ENCODE measurements around the gene GCGR. TPM values are rescaled to one million over a fixed set of nuclear protein-coding genes. Genes with fewer than 3 reads are reported as not detected.

GCGR gene
- total and polyA plus RNA-seq, 3 donors from 2014 or later, result 0.88 to 1.5 (median 1.3) TPM

GRCh38 chr17:81823820-81824550 lies 20.0 kb downstream of the GCGR start:
- intact Hi-C loops (cut with DNase I; ENCODE audit: low total_unique reads), result no loop called here
- Histone ChIP-seq H3K27me3 (no peaks in the 10 kb centered on the region), H3K27ac (no peak overlapping the region), H3K4me3 (no peak overlapping the region), H3K4me1 (peaks cover 20% of the 10 kb centered on the region), H3K36me3 (ENCODE audit: low read depth, missing control alignments) (no peaks in the 10 kb centered on the region), H3K9me3 (no peaks in the 10 kb centered on the region)
- TF ChIP-seq CTCF (IDR thresholded peaks at IDR 0.05) (no peak), POLR2A (IDR thresholded peaks at IDR 0.05) (no peak)
- no peak for DNase-seq
- WGBS, 2 donors, result 89 to 92% methylated on average over 13 to 33 of the region's 33 CpGs

- H3K4me3 ChIP-seq, result no peak overlapping the region
- H3K4me1 ChIP-seq, result peaks cover 20% of the 10 kb centered on the region
- H3K27ac ChIP-seq, result no peak overlapping the region
- H3K27me3 ChIP-seq, result no peaks in the 10 kb centered on the region
- no peak for TF ChIP-seq POLR2A (IDR thresholded peaks at IDR 0.05)
- TF ChIP-seq CTCF (IDR thresholded peaks at IDR 0.05), result no peak
- intact Hi-C loops (cut with DNase I; ENCODE audit: low total_unique reads), result no loop called here
- H3K36me3 ChIP-seq (ENCODE audit: low read depth, missing control alignments), result no peaks in the 10 kb centered on the region
- DNase-seq, result no peak
- H3K9me3 ChIP-seq, result no peaks in the 10 kb centered on the region
- WGBS, 2 donors, result 79% methylated on average over 11 of the region's 11 CpGs; no CpG with 5 or more reads in 1 of the 2 donors
Observed at GRCh38 chr17:81824595-81824994, 20.6 kb downstream of the GCGR start.

- no peak for TF ChIP-seq POLR2A (IDR thresholded peaks at IDR 0.05)
- no peak for TF ChIP-seq CTCF (IDR thresholded peaks at IDR 0.05)
- no peak overlapping the region for H3K27ac ChIP-seq
- 89 to 92% methylated on average over 5 to 11 of the region's 11 CpGs for WGBS, 2 donors
- H3K4me1 ChIP-seq, result peaks cover 19% of the 10 kb centered on the region
- H3K27me3 ChIP-seq, result no peaks in the 10 kb centered on the region
- no peaks in the 10 kb centered on the region for H3K9me3 ChIP-seq
- no peaks in the 10 kb centered on the region for H3K36me3 ChIP-seq (ENCODE audit: low read depth, missing control alignments)
- intact Hi-C loops (cut with DNase I; ENCODE audit: low total_unique reads), result no loop called here
- no peak for DNase-seq
- H3K4me3 ChIP-seq, result no peak overlapping the region
Observed at GRCh38 chr17:81825841-81826466, 22.0 kb downstream of the GCGR start.

GRCh38 chr17:81828656-81829055 lies 24.7 kb downstream of the GCGR start:
- intact Hi-C loops (cut with DNase I; ENCODE audit: low total_unique reads), result no loop called here
- H3K27me3 ChIP-seq, result no peaks in the 10 kb centered on the region
- TF ChIP-seq POLR2A (IDR thresholded peaks at IDR 0.05), result no peak
- TF ChIP-seq CTCF (IDR thresholded peaks at IDR 0.05), result no peak
- no peak for DNase-seq
- H3K4me1 ChIP-seq, result peaks cover 12% of the 10 kb centered on the region
- no peaks in the 10 kb centered on the region for H3K36me3 ChIP-seq (ENCODE audit: low read depth, missing control alignments)
- H3K4me3 ChIP-seq, result no peak overlapping the region
- WGBS, 2 donors, result 81 to 95% methylated on average over 7 of the region's 7 CpGs
- no peaks in the 10 kb centered on the region for H3K9me3 ChIP-seq
- H3K27ac ChIP-seq, result no peak overlapping the region

Measured in testis (tissue), 3 donors.